HTR-8/SVneo (cell line): Measurements from ENCODE around the gene DNAJC8.

ENCODE experiments used
- DNase-seq: peaks from one replicate; pipeline ENCODE4 v3.0.0; 2011; ENCODE audit warnings: low spot score, mixed read lengths; ENCODE audit not compliant: insufficient read length
- FAIRE-seq: peaks from 2 replicates; lab custom pipeline; 2011; peaks lifted over from hg19 to GRCh38; lab: Jason Lieb, UNC

Gene DNAJC8

GRCh38 chr1:28256197-28256827 lies 23.5 kb upstream of the DNAJC8 start:
- FAIRE-seq, result no peak
- DNase-seq, result no peak

GRCh38 chr1:28249866-28250295 lies 17.1 kb upstream of the DNAJC8 start:
- FAIRE-seq (no peak), DNase-seq (no peak)

GRCh38 chr1:28249013-28249865 lies 16.4 kb upstream of the DNAJC8 start:
- FAIRE-seq (no peak), DNase-seq (no peak)

- FAIRE-seq, result no peak
- DNase-seq, result no peak
Observed at GRCh38 chr1:28248273-28249012, 15.6 kb upstream of the DNAJC8 start.

GRCh38 chr1:28247612-28248272 lies 14.9 kb upstream of the DNAJC8 start:
- DNase-seq (no peak), FAIRE-seq (no peak)

- FAIRE-seq (no peak), DNase-seq (no peak)
Observed at GRCh38 chr1:28246427-28246832, 13.6 kb upstream of the DNAJC8 start.

- FAIRE-seq (no peak), DNase-seq (no peak)
Observed at GRCh38 chr1:28244549-28245251, 11.9 kb upstream of the DNAJC8 start.

GRCh38 chr1:28243685-28244311 lies 11.0 kb upstream of the DNAJC8 start:
- no peak for FAIRE-seq
- no peak for DNase-seq

- DNase-seq (no peak), FAIRE-seq (no peak)
Observed at GRCh38 chr1:28241638-28242241, 8.9 kb upstream of the DNAJC8 start.

GRCh38 chr1:28240024-28240423 lies 7.2 kb upstream of the DNAJC8 start:
- no peak for DNase-seq

GRCh38 chr1:28239004-28239403 lies 6.2 kb upstream of the DNAJC8 start:
- FAIRE-seq, result no peak
- DNase-seq, result no peak

More at GRCh38 chr1:28240024-28240423, 7.2 kb upstream of the DNAJC8 start:
- no peak for FAIRE-seq

- DNase-seq (no peak), FAIRE-seq (no peak)
Observed at GRCh38 chr1:28236656-28237322, 4.0 kb upstream of the DNAJC8 start.

- DNase-seq, result peak; percentile 98
- FAIRE-seq, result peak; percentile 74
Observed at GRCh38 chr1:28235755-28236655, 3.2 kb upstream of the DNAJC8 start, which contains the start of gene ATP5IF1. Gene ATP5IF1, plus strand, starts transcription at chr1:28236124. Its CDS starts 60 bp downstream, at chr1:28236184.

- FAIRE-seq, result no peak
- DNase-seq, result no peak
Observed at GRCh38 chr1:28233264-28233606, 406 bp upstream of the DNAJC8 start.

GRCh38 chr1:28229996-28230395 lies 2.8 kb downstream of the DNAJC8 start:
- DNase-seq (no peak), FAIRE-seq (no peak)

- FAIRE-seq, result no peak
- no peak for DNase-seq
Observed at GRCh38 chr1:28229089-28229488, 3.7 kb downstream of the DNAJC8 start.

GRCh38 chr1:28213315-28213714 lies 19.5 kb downstream of the DNAJC8 start:
- FAIRE-seq, result no peak
- DNase-seq, result no peak
